ENCODE data around the gene CARHSP1.

DNA sequence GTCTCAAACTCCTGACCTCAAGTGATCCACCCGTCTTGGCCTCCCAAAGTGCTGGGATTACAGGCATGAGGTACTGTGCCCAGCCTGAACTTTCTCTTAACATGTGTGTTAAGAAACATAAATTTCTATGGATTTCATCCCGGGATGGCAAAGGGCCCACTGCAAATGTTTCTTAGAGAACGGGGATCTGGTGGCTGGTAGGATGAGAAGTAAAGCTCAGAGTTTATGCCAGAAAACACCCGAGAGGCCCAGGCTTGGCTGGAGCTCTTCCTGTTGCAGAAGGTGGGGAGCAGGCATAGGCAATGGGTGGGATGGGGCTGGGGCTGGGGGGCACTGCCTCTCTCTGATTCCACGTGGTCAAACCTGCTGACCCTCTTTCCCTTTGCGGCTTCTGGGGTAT is 5.6 kb upstream of the CARHSP1 start:
- TF ChIP-seq KDM1A (IDR thresholded peaks at IDR 0.05; ENCODE audit: low read depth): no peak
- TF ChIP-seq POLR2A (IDR thresholded peaks at IDR 0.05; ENCODE audit: low read length): no peak
- TF ChIP-seq, protein P1, sequence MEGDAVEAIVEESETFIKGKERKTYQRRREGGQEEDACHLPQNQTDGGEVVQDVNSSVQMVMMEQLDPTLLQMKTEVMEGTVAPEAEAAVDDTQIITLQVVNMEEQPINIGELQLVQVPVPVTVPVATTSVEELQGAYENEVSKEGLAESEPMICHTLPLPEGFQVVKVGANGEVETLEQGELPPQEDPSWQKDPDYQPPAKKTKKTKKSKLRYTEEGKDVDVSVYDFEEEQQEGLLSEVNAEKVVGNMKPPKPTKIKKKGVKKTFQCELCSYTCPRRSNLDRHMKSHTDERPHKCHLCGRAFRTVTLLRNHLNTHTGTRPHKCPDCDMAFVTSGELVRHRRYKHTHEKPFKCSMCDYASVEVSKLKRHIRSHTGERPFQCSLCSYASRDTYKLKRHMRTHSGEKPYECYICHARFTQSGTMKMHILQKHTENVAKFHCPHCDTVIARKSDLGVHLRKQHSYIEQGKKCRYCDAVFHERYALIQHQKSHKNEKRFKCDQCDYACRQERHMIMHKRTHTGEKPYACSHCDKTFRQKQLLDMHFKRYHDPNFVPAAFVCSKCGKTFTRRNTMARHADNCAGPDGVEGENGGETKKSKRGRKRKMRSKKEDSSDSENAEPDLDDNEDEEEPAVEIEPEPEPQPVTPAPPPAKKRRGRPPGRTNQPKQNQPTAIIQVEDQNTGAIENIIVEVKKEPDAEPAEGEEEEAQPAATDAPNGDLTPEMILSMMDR (IDR thresholded peaks at IDR 0.05): no peak
- TF ChIP-seq CHD4 (IDR thresholded peaks at IDR 0.05; ENCODE audit: borderline replicate concordance): no peak
